Gastroesophageal sphincter (tissue), 4 donors: ENCODE measurements around the gene ARHGAP25. TPM values are rescaled to one million over a fixed set of nuclear protein-coding genes. Genes with fewer than 3 reads are reported as not detected.

ENCODE experiments used
- ATAC-seq: fragments of 150-250 bp; one replicate; pipeline ENCODE4 v1.9.1; 2016; ENCODE audit warnings: mild to moderate bottlenecking, moderate library complexity
- H3K27ac ChIP-seq, 4 donors: fragments of 200-600 bp; sonication (generic) in 3 of 4; 1 replicate in 3 of 4; 2 replicates in 1 of 4; pipeline ENCODE4 v1.5.1; 2016 to 2019
- H3K27me3 ChIP-seq: fragments of 200-600 bp; sonication (generic); one replicate; pipeline ENCODE4 v1.5.1; 2019
- H3K36me3 ChIP-seq, 2 donors: fragments of 200-600 bp; sonication (generic); one replicate each; pipeline ENCODE4 v1.5.1; 2019; ENCODE audit warnings: control low read depth in 1 of 2
- H3K4me1 ChIP-seq, 3 donors: fragments of 200-600 bp; sonication (generic); 1 replicate in 2 of 3; 2 replicates in 1 of 3; pipeline ENCODE4 v1.5.1; 2016 to 2019; ENCODE audit warnings: control low read depth in 2 of 3
- H3K4me3 ChIP-seq, 2 donors: fragments of 200-600 bp; sonication (generic); one replicate each; pipeline ENCODE4 v1.5.1; 2019; ENCODE audit warnings: mild to moderate bottlenecking in 1 of 2, moderate library complexity in 1 of 2
- H3K9me3 ChIP-seq, 3 donors: fragments of 200-600 bp; sonication (generic); one replicate each; pipeline ENCODE4 v1.5.1; 2017 to 2019; ENCODE audit warnings: control low read depth in 2 of 3
- CTCF ChIP-seq, 4 experiments: fragments of 200-600 bp in 2 of 4; fragments of 450-650 bp in 2 of 4; sonication (generic) in 1 of 4; IDR thresholded peaks; one replicate each; pipeline ENCODE4 v1.5.1; 2017 to 2019; ENCODE audit warnings: antibody characterized with exemption in 4 of 4, mild to moderate bottlenecking in 2 of 4, moderate library complexity in 2 of 4
- EP300 ChIP-seq: sonication (generic); formaldehyde crosslinking; IDR thresholded peaks from one replicate; pipeline ENCODE4 v1.6.1; 2017; ENCODE audit warnings: antibody characterized with exemption, mild to moderate bottlenecking
- POLR2A ChIP-seq, 2 donors: fragments of 450-650 bp; IDR thresholded peaks; one replicate each; pipeline ENCODE4 v1.6.1; 2017; ENCODE audit warnings: antibody characterized with exemption in 2 of 2, mild to moderate bottlenecking in 2 of 2, moderate library complexity in 1 of 2
- POLR2AphosphoS5 ChIP-seq: sonication (generic); formaldehyde crosslinking; IDR thresholded peaks from one replicate; pipeline ENCODE4 v1.6.1; 2017; ENCODE audit warnings: antibody characterized with exemption
- WGBS, 2 donors: methylation state at CpG; one replicate each; pipeline ENCODE4 v1.1.5; 2018; ENCODE audit warnings: low coverage in 1 of 2; 5-methylcytosine and 5-hydroxymethylcytosine counted together
- total RNA-seq, 4 donors: library from RNA; depleted of rRNA; stranded (reverse); fragments of >200 nt; gene quantifications; one replicate each; pipeline ENCODE4 v1.1.0, GENCODE V29; 2016

ARHGAP25 gene
- total RNA-seq, 4 donors from 2014 or later, result 2.2 to 7.3 (median 4.4) TPM

- ATAC-seq, result no peak
- H3K9me3 ChIP-seq, result no peaks in the 10 kb centered on the region
- WGBS, 2 donors, result 88 to 90% methylated on average over 1 of the region's 1 CpG
- no peaks in the 10 kb centered on the region for H3K36me3 ChIP-seq
- H3K4me3 ChIP-seq, result no peak overlapping the region
- peak overlapping the region in 1 of 4 donors; percentile 19 for H3K27ac ChIP-seq
- TF ChIP-seq POLR2AphosphoS5 (no peak), POLR2A (IDR thresholded peaks at IDR 0.05) (no peak), EP300 (no peak), CTCF (IDR thresholded peaks at IDR 0.05) (no peak)
- H3K4me1 ChIP-seq, result no peaks in the 10 kb centered on the region
- no peaks in the 10 kb centered on the region for H3K27me3 ChIP-seq
Observed at GRCh38 chr2:68737711-68738110, 3.1 kb downstream of the ARHGAP25 start.

GRCh38 chr2:68738906-68739594, 4.4 kb downstream of the ARHGAP25 start:
- Histone ChIP-seq H3K36me3 (no peaks in the 10 kb centered on the region), H3K4me1 (no peaks in the 10 kb centered on the region), H3K27me3 (no peaks in the 10 kb centered on the region), H3K27ac (no peak overlapping the region), H3K4me3 (no peak overlapping the region), H3K9me3 (no peaks in the 10 kb centered on the region)
- TF ChIP-seq POLR2A (IDR thresholded peaks at IDR 0.05), result no peak
- ATAC-seq, result no peak
- WGBS, 2 donors, result 67% methylated on average over 3 of the region's 3 CpGs; no CpG with 5 or more reads in 1 of the 2 donors

GRCh38 chr2:68739595-68740399, 5.2 kb downstream of the ARHGAP25 start:
- H3K4me1 ChIP-seq, result no peaks in the 10 kb centered on the region
- H3K4me3 ChIP-seq, result no peak overlapping the region
- 94 to 100% methylated on average over 5 to 6 of the region's 6 CpGs for WGBS, 2 donors
- TF ChIP-seq POLR2AphosphoS5 (no peak), POLR2A (IDR thresholded peaks at IDR 0.05) (no peak), EP300 (no peak), CTCF (IDR thresholded peaks at IDR 0.05) (no peak)
- no peaks in the 10 kb centered on the region for H3K9me3 ChIP-seq
- H3K27ac ChIP-seq, result no peak overlapping the region
- no peaks in the 10 kb centered on the region for H3K27me3 ChIP-seq
- no peaks in the 10 kb centered on the region for H3K36me3 ChIP-seq
- ATAC-seq, result no peak

- 69 to 78% methylated on average over 2 of the region's 2 CpGs for WGBS, 2 donors
- no peaks in the 10 kb centered on the region for H3K27me3 ChIP-seq
- no peak for ATAC-seq
- TF ChIP-seq POLR2A (IDR thresholded peaks at IDR 0.05) (no peak), CTCF (IDR thresholded peaks at IDR 0.05) (no peak), EP300 (no peak), POLR2AphosphoS5 (no peak)
- no peaks in the 10 kb centered on the region for H3K4me1 ChIP-seq
- no peaks in the 10 kb centered on the region for H3K9me3 ChIP-seq
- no peak overlapping the region for H3K4me3 ChIP-seq
- H3K36me3 ChIP-seq, result no peaks in the 10 kb centered on the region
- H3K27ac ChIP-seq, result no peak overlapping the region
Observed at GRCh38 chr2:68740400-68740914, 5.8 kb downstream of the ARHGAP25 start.

- no peaks in the 10 kb centered on the region for H3K36me3 ChIP-seq
- no peak overlapping the region for H3K4me3 ChIP-seq
- no peak overlapping the region for H3K27ac ChIP-seq
- WGBS, 2 donors, result 67 to 75% methylated on average over 3 of the region's 3 CpGs
- no peaks in the 10 kb centered on the region for H3K27me3 ChIP-seq
- no peaks in the 10 kb centered on the region for H3K4me1 ChIP-seq
- TF ChIP-seq POLR2AphosphoS5 (no peak), POLR2A (IDR thresholded peaks at IDR 0.05) (no peak), CTCF (IDR thresholded peaks at IDR 0.05) (no peak), EP300 (no peak)
- ATAC-seq, result no peak
- no peaks in the 10 kb centered on the region for H3K9me3 ChIP-seq
Observed at GRCh38 chr2:68741238-68741637, 6.6 kb downstream of the ARHGAP25 start.
